Duodenal mucosa (tissue), 2 donors: ENCODE measurements around the gene MIEF2.

Source experiments
- H3K27ac ChIP-seq: one replicate; pipeline ENCODE4 v1.7.0; 2013; ENCODE audit warnings: low read depth, low read length
- H3K27me3 ChIP-seq, 2 donors: one replicate each; pipeline ENCODE4 v1.7.0; 2013; ENCODE audit warnings: low read length in 2 of 2, control low read depth in 1 of 2; ENCODE audit not compliant: insufficient read depth in 2 of 2, control insufficient read depth in 1 of 2
- H3K36me3 ChIP-seq, 2 donors: one replicate each; pipeline ENCODE4 v1.7.0; 2013; ENCODE audit warnings: low read length in 2 of 2, control low read depth in 1 of 2; ENCODE audit not compliant: insufficient read depth in 2 of 2, control insufficient read depth in 1 of 2
- H3K4me1 ChIP-seq, 2 donors: one replicate each; pipeline ENCODE4 v1.7.0; 2013; ENCODE audit warnings: low read length in 2 of 2, control low read depth in 1 of 2; ENCODE audit not compliant: insufficient read depth in 2 of 2, control insufficient read depth in 1 of 2
- H3K4me3 ChIP-seq, 2 donors: one replicate each; pipeline ENCODE4 v1.7.0; 2013; ENCODE audit warnings: low read length in 2 of 2, low read depth in 1 of 2
- H3K9ac ChIP-seq, 2 donors: one replicate each; pipeline ENCODE4 v1.7.0; 2013; ENCODE audit warnings: low read length in 2 of 2, low read depth in 1 of 2
- H3K9me3 ChIP-seq, 2 donors: one replicate each; pipeline ENCODE4 v1.7.0; 2013; ENCODE audit warnings: low read length in 2 of 2, control low read depth in 1 of 2; ENCODE audit not compliant: control insufficient read depth in 1 of 2

Gene MIEF2

GRCh38 chr17:18314731-18315561 is 54.5 kb downstream of the MIEF2 start, which contains the start of the genes SMCR8 and TOP3A:
Gene SMCR8, plus strand, starts transcription at chr17:18315293. Its CDS starts 497 bp downstream, at chr17:18315790.
Gene TOP3A, minus strand, starts transcription at chr17:18314994. Its CDS starts 216 bp downstream, at chr17:18314778.
- Histone ChIP-seq H3K27me3 (no peaks in the 10 kb centered on the region), H3K9me3 (no peaks in the 10 kb centered on the region), H3K9ac (peak within 1 kb of the TSS; percentile 89 to 93), H3K27ac (peak within 1 kb of the TSS; percentile 87), H3K36me3 (peaks cover 0 to 16% of the 10 kb centered on the region in 2 donors), H3K4me3 (peak within 1 kb of the TSS; percentile 97), H3K4me1 (peaks cover 48 to 61% of the 10 kb centered on the region in 2 donors)

- peak overlapping the region; percentile 87 for H3K27ac ChIP-seq
- peak overlapping the region; percentile 97 for H3K4me3 ChIP-seq
- H3K4me1 ChIP-seq, result peaks cover 54 to 67% of the 10 kb centered on the region in 2 donors
- no peaks in the 10 kb centered on the region for H3K27me3 ChIP-seq
- H3K36me3 ChIP-seq, result peaks cover 0 to 17% of the 10 kb centered on the region in 2 donors
- H3K9me3 ChIP-seq, result no peaks in the 10 kb centered on the region
- H3K9ac ChIP-seq, result peak overlapping the region; percentile 89 to 93
Observed at GRCh38 chr17:18315562-18315922, 55.1 kb downstream of the MIEF2 start.

- Histone ChIP-seq H3K36me3 (peaks cover 0 to 20% of the 10 kb centered on the region in 2 donors), H3K27me3 (no peaks in the 10 kb centered on the region), H3K9me3 (no peaks in the 10 kb centered on the region), H3K27ac (no peak overlapping the region), H3K4me1 (peaks cover 56 to 68% of the 10 kb centered on the region in 2 donors), H3K9ac (peak overlapping the region; percentile 89 to 93), H3K4me3 (peak overlapping the region; percentile 97)
Observed at GRCh38 chr17:18315961-18316360, 55.5 kb downstream of the MIEF2 start.
